ENCODE results near the gene WDR86. TPM values are rescaled to one million over a fixed set of nuclear protein-coding genes. Genes with fewer than 3 reads are reported as not detected.

The WDR86 gene
- total RNA-seq, 1 experiment from 2014 or later = 8.1 TPM

DNA sequence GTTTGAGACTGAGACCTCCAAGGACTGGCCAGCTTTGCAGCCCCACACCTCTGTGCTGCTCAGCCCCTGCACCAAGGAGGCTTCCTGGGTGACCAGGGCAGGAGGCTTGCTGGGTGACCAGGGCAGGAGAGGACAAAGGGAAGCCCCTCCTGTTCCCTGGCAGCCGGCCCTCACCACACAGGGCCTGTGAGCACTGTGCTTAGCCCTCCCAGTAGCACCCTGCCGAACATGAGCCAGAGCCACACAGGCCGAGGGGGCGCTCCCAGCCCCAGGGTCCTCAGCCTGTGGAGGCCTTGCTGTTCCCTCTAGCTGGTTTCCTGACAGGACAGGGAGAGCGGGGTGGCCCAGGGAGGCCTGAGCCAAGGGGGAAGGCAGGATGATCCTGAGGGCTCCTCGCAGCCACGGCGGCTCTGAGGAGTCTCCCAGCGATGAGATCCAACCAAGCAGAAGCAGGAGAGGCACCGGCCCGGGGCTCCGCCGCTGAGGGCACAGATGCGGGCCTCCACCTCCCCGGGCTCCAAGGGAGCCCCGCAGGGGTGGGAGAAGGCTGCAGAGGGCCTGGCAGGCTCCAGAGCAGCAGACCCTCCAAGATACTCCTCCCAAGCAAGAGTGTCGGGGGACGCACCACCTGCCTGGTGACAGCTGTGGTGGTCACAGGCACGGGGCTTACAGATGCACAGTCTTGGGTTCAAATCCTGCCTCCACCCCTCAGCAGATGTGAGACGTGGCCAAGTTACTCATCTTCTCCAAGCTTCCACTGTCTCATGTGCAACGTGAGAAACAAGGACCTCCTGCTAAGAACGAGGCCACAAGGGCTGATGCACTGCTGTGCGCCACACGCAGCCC is 22.5 kb downstream of the WDR86 start:
- H3K79me1 ChIP-seq (ENCODE audit: insufficient read depth, low read depth, low read length, poor library complexity, severe bottlenecking) = no peaks in the 10 kb centered on the region

More for the DNA sequence above, 22.5 kb downstream of the WDR86 start:
- Histone ChIP-seq H3K4me2 (ENCODE audit: insufficient read depth, insufficient read length, low read length) (no peak overlapping the region), H4K8ac (replicated peaks; ENCODE audit: insufficient read length, low read depth, low read length) (no peak overlapping the region), H3K23ac (ENCODE audit: insufficient read length, low read depth, low read length) (no peak overlapping the region), H3K9ac (ENCODE audit: extremely low read depth, insufficient read length, low read length) (no peak overlapping the region), H3K4ac (ENCODE audit: low read depth, low read length) (no peak overlapping the region), H2BK5ac (ENCODE audit: insufficient read length, low read length) (no peak overlapping the region), H3K27me3 (ENCODE audit: insufficient read depth, low read length) (peaks cover 4% of the 10 kb centered on the region; the same call in 1 of the 2 replicates), H3K27ac (ENCODE audit: insufficient read length, low read depth, low read length) (no peak overlapping the region), H3K9me3 (ENCODE audit: control insufficient read depth, low read depth, low read length) (no peaks in the 10 kb centered on the region), H3T11ph (ENCODE audit: low read length) (no peak overlapping the region), H3K14ac (ENCODE audit: insufficient read depth, low read length) (no peak overlapping the region; the same call in 1 of the 2 replicates), H3K79me2 (ENCODE audit: insufficient read depth, low read length) (no peaks in the 10 kb centered on the region), H4K91ac (ENCODE audit: insufficient read length, low read depth, low read length) (no peak overlapping the region), H2BK120ac (ENCODE audit: low read depth, low read length, poor library complexity, severe bottlenecking) (no peak overlapping the region), H2BK12ac (ENCODE audit: insufficient read length, low read depth, low read length) (no peak overlapping the region), H3K18ac (ENCODE audit: insufficient read length, low read depth, low read length) (no peak overlapping the region), H2AK5ac (ENCODE audit: insufficient read length, low read length) (no peak overlapping the region), H2BK20ac (ENCODE audit: low read depth, low read length, poor library complexity, severe bottlenecking) (no peak overlapping the region), H3K4me1 (ENCODE audit: insufficient read depth, low read length) (no peaks in the 10 kb centered on the region), H3K56ac (ENCODE audit: insufficient read length, low read depth, low read length) (no peak overlapping the region), H2AFZ (ENCODE audit: low read length) (no peak overlapping the region), H4K20me1 (ENCODE audit: control insufficient read depth, insufficient read depth, insufficient read length) (no peaks in the 10 kb centered on the region), H3K23me2 (ENCODE audit: insufficient read length, low read depth, low read length, poor library complexity, severe bottlenecking) (no peaks in the 10 kb centered on the region), H4K5ac (ENCODE audit: insufficient read length, low read depth, low read length) (no peak overlapping the region), H2BK15ac (ENCODE audit: low read depth, low read length) (no peak overlapping the region)
- DNase-seq = no peak
- Mint-ChIP-seq H3K27me3 (ENCODE audit: low read depth) (peaks cover 31% of the 10 kb centered on the region), H3K4me1 (peaks cover 5 to 13% of the 10 kb centered on the region in 2 experiments), H3K27ac (no peak overlapping the region; a peak in 1 of 7 replicates), H3K36me3 (ENCODE audit: insufficient read depth in 1 of 3, low read depth in 3 of 3) (peaks cover 0 to 7% (median 0%) of the 10 kb centered on the region in 3 experiments; a peak in 2 of 7 replicates), H3K4me3 (no peak overlapping the region), H3K9me3 (no peaks in the 10 kb centered on the region)
- WGBS (ENCODE audit: extremely low coverage, insufficient read length, low lambda C conversion rate) = no CpG with 5 or more reads among the region's 24 CpGs
- TF ChIP-seq, protein P1, sequence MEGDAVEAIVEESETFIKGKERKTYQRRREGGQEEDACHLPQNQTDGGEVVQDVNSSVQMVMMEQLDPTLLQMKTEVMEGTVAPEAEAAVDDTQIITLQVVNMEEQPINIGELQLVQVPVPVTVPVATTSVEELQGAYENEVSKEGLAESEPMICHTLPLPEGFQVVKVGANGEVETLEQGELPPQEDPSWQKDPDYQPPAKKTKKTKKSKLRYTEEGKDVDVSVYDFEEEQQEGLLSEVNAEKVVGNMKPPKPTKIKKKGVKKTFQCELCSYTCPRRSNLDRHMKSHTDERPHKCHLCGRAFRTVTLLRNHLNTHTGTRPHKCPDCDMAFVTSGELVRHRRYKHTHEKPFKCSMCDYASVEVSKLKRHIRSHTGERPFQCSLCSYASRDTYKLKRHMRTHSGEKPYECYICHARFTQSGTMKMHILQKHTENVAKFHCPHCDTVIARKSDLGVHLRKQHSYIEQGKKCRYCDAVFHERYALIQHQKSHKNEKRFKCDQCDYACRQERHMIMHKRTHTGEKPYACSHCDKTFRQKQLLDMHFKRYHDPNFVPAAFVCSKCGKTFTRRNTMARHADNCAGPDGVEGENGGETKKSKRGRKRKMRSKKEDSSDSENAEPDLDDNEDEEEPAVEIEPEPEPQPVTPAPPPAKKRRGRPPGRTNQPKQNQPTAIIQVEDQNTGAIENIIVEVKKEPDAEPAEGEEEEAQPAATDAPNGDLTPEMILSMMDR (conservative IDR thresholded peaks at IDR 0.05) = no peak
